HCT116 (cell line): ENCODE data around the gene TIPARP. TPM values are rescaled to one million over a fixed set of nuclear protein-coding genes. Genes with fewer than 3 reads are reported as not detected.

ENCODE experiments used
- ATAC-seq: fragments of 200-7000 bp; cut with Tn5 transposase; 2 replicates; pipeline ENCODE4 v1.9.1; 2020; ENCODE audit warnings: mild to moderate bottlenecking, moderate library complexity
- BruUV-seq: library from RNA; stranded (reverse); fragments of 400-500 nt; replicated peaks from 2 replicates; lab custom pipeline; 2021; lab: Mats Ljungman, UMichigan
- CTCF ChIA-PET: fragments of 300-600 bp; sonication (Branson Sonifier 250); formaldehyde crosslinking; loops from one replicate; lab custom pipeline; 2021; ENCODE audit warnings: antibody characterized with exemption; lab: Charles Lee
- POLR2A ChIA-PET: fragments of 300-600, 350-600 bp; sonication (Branson Sonifier 250); formaldehyde crosslinking; loops from one replicate; lab custom pipeline; 2021; ENCODE audit warnings: antibody characterized with exemption; lab: Charles Lee
- RAD21 ChIA-PET, 2 experiments: fragments of 300-600 bp; sonication (Branson Sonifier 250); formaldehyde crosslinking; loops; one replicate each; lab custom pipeline; 2023; ENCODE audit warnings: low total read pairs in 2 of 2; ENCODE audit not compliant: uncharacterized antibody in 2 of 2, unreplicated experiment in 2 of 2, low non-redundant PET in 1 of 2; lab: Charles Lee
- DNase-seq: peaks from one replicate; pipeline ENCODE4 v3.0.0-alpha.2; 2010; ENCODE audit warnings: low read depth, low spot score
- H2AFZ ChIP-seq: fragments of 200-600 bp; shearing (Covaris generic), sonication (generic); 2 replicates; pipeline ENCODE4 v1.6.1; 2017; ENCODE audit warnings: low read depth, mixed run types, mixed read lengths, antibody characterized with exemption, low read length; ENCODE audit not compliant: poor library complexity, severe bottlenecking
- H3K27ac ChIP-seq: 2 replicates; pipeline ENCODE4 v1.5.1; 2012; ENCODE audit warnings: low read depth, low read length
- H3K27me3 ChIP-seq: fragments of 200-600 bp; sonication (generic); 2 replicates; pipeline ENCODE4 v1.6.1; 2016; ENCODE audit warnings: mixed run types, low read length, mixed read lengths; ENCODE audit not compliant: insufficient read depth
- H3K36me3 ChIP-seq, 2 experiments: fragments of 200-500 bp in 1 of 2; fragments of 200-600 bp in 1 of 2; sonication (Bioruptor generic) in 1 of 2; sonication (generic) in 1 of 2; 2 replicates each; pipeline versions ENCODE4 v1.5.1 to v1.6.1; 2014 to 2016; ENCODE audit warnings: low read length in 2 of 2, inconsistent platforms in 1 of 2, mixed read lengths in 1 of 2, mixed run types in 1 of 2; ENCODE audit not compliant: insufficient read depth in 2 of 2, control insufficient read depth in 1 of 2
- H3K4me1 ChIP-seq, 2 experiments: fragments of 200-600 bp in 1 of 2; sonication (generic) in 1 of 2; 2 replicates each; pipeline versions ENCODE4 v1.5.1 to v1.6.1; 2012 to 2017; ENCODE audit warnings: low read length in 2 of 2, inconsistent platforms in 1 of 2, mild to moderate bottlenecking in 1 of 2, mixed read lengths in 1 of 2, mixed run types in 1 of 2, moderate library complexity in 1 of 2; ENCODE audit not compliant: insufficient read depth in 2 of 2, control insufficient read depth in 1 of 2
- H3K4me2 ChIP-seq: fragments of 200-600 bp; sonication (generic); 2 replicates; pipeline ENCODE4 v1.6.1; 2017; ENCODE audit warnings: mixed run types, low read length, mixed read lengths
- H3K4me3 ChIP-seq, 2 experiments: fragments of 200-600 bp in 1 of 2; sonication (generic) in 1 of 2; replicated peaks in 1 of 2; 2 replicates each; pipeline ENCODE4 v1.5.1; 2011 to 2016; ENCODE audit warnings: low read length in 2 of 2, control low read depth in 1 of 2, low read depth in 1 of 2, mild to moderate bottlenecking in 1 of 2, mixed read lengths in 1 of 2, mixed run types in 1 of 2
- H3K79me2 ChIP-seq: fragments of 200-600 bp; sonication (generic); 2 replicates; pipeline ENCODE4 v1.6.1; 2017; ENCODE audit warnings: mild to moderate bottlenecking, mixed run types, low read length, moderate library complexity, mixed read lengths; ENCODE audit not compliant: insufficient read depth
- H3K9ac ChIP-seq: fragments of 200-600 bp; sonication (generic); 2 replicates; pipeline ENCODE4 v1.6.1; 2016; ENCODE audit warnings: low read length, mixed read lengths
- H3K9me2 ChIP-seq: fragments of 200-600 bp; sonication (generic), shearing (Covaris generic); 2 replicates; pipeline ENCODE4 v1.6.1; 2017; ENCODE audit warnings: mixed run types, mild to moderate bottlenecking, moderate library complexity; ENCODE audit not compliant: insufficient read depth
- H3K9me3 ChIP-seq, 2 experiments: fragments of 200-500 bp in 1 of 2; fragments of 200-600 bp in 1 of 2; sonication (Bioruptor generic) in 1 of 2; sonication (generic) in 1 of 2; 2 replicates each; pipeline ENCODE4 v1.6.1; 2014 to 2017; ENCODE audit warnings: low read length in 2 of 2, mixed read lengths in 2 of 2, inconsistent platforms in 1 of 2, low read depth in 1 of 2, mild to moderate bottlenecking in 1 of 2, mixed run types in 1 of 2, moderate library complexity in 1 of 2; ENCODE audit not compliant: control insufficient read depth in 1 of 2, insufficient read depth in 1 of 2
- H4K20me1 ChIP-seq: fragments of 200-600 bp; sonication (generic), shearing (Covaris generic); 2 replicates; pipeline ENCODE4 v1.6.1; 2017; ENCODE audit warnings: mixed run types, mild to moderate bottlenecking, moderate library complexity; ENCODE audit not compliant: insufficient read depth
- ATF3 ChIP-seq: IDR thresholded peaks from 2 replicates; pipeline ENCODE4 v1.6.1; 2012
- CBX3 ChIP-seq: IDR thresholded peaks from 2 replicates; pipeline ENCODE4 v1.6.1; 2012; ENCODE audit warnings: low read depth
- ELF1 ChIP-seq: IDR thresholded peaks from 2 replicates; pipeline ENCODE4 v1.6.1; 2012; ENCODE audit warnings: low read depth, borderline replicate concordance
- EZH2phosphoT487 ChIP-seq: fragments of 200-600 bp; IDR thresholded peaks from 2 replicates; pipeline ENCODE4 v1.6.1; 2018; ENCODE audit warnings: antibody characterized with exemption, borderline replicate concordance
- JUND ChIP-seq: IDR thresholded peaks from 2 replicates; pipeline ENCODE4 v1.6.1; 2012
- MAX ChIP-seq: IDR thresholded peaks from 2 replicates; pipeline ENCODE4 v1.6.1; 2012
- RAD21 ChIP-seq: IDR thresholded peaks from 2 replicates; pipeline ENCODE4 v1.6.1; 2012; ENCODE audit warnings: low read depth, mild to moderate bottlenecking
- REST ChIP-seq: IDR thresholded peaks from 2 replicates; pipeline ENCODE4 v1.6.1; 2012; ENCODE audit warnings: low read depth
- SIN3A ChIP-seq: IDR thresholded peaks from 2 replicates; pipeline ENCODE4 v1.6.1; 2012; ENCODE audit warnings: low read depth
- SP1 ChIP-seq: IDR thresholded peaks from 2 replicates; pipeline ENCODE4 v1.6.1; 2012; ENCODE audit warnings: low read depth
- SRF ChIP-seq: IDR thresholded peaks from 2 replicates; pipeline ENCODE4 v1.6.1; 2012; ENCODE audit warnings: low read depth
- YY1 ChIP-seq: IDR thresholded peaks from 2 replicates; pipeline ENCODE4 v1.6.1; 2011; ENCODE audit warnings: low read length, low read depth, moderate library complexity, mild to moderate bottlenecking; ENCODE audit not compliant: insufficient replicate concordance; ENCODE audit errors: extremely low read depth
- ZBTB33 ChIP-seq: IDR thresholded peaks from 2 replicates; pipeline ENCODE4 v1.6.1; 2011; ENCODE audit warnings: mild to moderate bottlenecking, low read length, moderate library complexity; ENCODE audit not compliant: insufficient replicate concordance; ENCODE audit errors: extremely low read depth
- intact Hi-C: fragments of 100-400 bp; cut with micrococcal nuclease; formaldehyde crosslinking; loops from 2 replicates; pipeline ENCODE4 v1.10.0; 2022
- total RNA-seq: library from RNA; stranded (reverse); gene quantifications from one replicate; pipeline ENCODE4 v1.2.1, GENCODE V29; 2021; ENCODE audit not compliant: unreplicated experiment

TIPARP gene
- total RNA-seq, 1 experiment from 2014 or later: 51.3 TPM

GRCh38 chr3:156716105-156716862, 41.9 kb downstream of the TIPARP start:
- TF ChIP-seq ZBTB33 (no peak), SIN3A (no peak), CBX3 (no peak), JUND (no peak), ELF1 (no peak)
- BruUV-seq: no TSS peak
- DNase-seq (no peak), ATAC-seq (no peak)
- H3K27me3 ChIP-seq: no peaks in the 10 kb centered on the region
- H2AFZ ChIP-seq: no peak overlapping the region
- no peaks in the 10 kb centered on the region for H3K9me2 ChIP-seq
- ChIA-PET RAD21 (no interaction called here), POLR2A (no interaction called here), CTCF (no interaction called here)
- no peak overlapping the region for H3K9ac ChIP-seq
- H3K4me2 ChIP-seq: no peak overlapping the region
- H3K4me1 ChIP-seq: no peaks in the 10 kb centered on the region
- no peak overlapping the region for H3K27ac ChIP-seq
- H3K79me2 ChIP-seq: no peaks in the 10 kb centered on the region
- no peaks in the 10 kb centered on the region for H3K9me3 ChIP-seq
- intact Hi-C loops: no loop called here
- H3K4me3 ChIP-seq: no peak overlapping the region
- H4K20me1 ChIP-seq: no peaks in the 10 kb centered on the region
- peaks cover 0 to 4% of the 10 kb centered on the region in 2 experiments; a peak in 1 of 4 replicates for H3K36me3 ChIP-seq

- ATAC-seq (no peak), DNase-seq (no peak)
- Histone ChIP-seq H3K4me1 (no peaks in the 10 kb centered on the region), H3K36me3 (peaks cover 0 to 4% of the 10 kb centered on the region in 2 experiments; a peak in 2 of 4 replicates), H2AFZ (no peak overlapping the region), H3K27me3 (no peaks in the 10 kb centered on the region), H3K79me2 (no peaks in the 10 kb centered on the region), H4K20me1 (no peaks in the 10 kb centered on the region), H3K27ac (no peak overlapping the region), H3K9me3 (no peaks in the 10 kb centered on the region), H3K9me2 (no peaks in the 10 kb centered on the region), H3K4me2 (no peak overlapping the region), H3K4me3 (no peak overlapping the region), H3K9ac (no peak overlapping the region)
- BruUV-seq: no TSS peak
- RAD21 ChIA-PET: no interaction called here
- intact Hi-C loops: no loop called here
- POLR2A ChIA-PET: no interaction called here
- CTCF ChIA-PET: no interaction called here
- TF ChIP-seq SRF (no peak), EZH2phosphoT487 (no peak), YY1 (no peak), ATF3 (no peak), SP1 (no peak), MAX (no peak), RAD21 (no peak), REST (no peak)
Measured at GRCh38 chr3:156718622-156719306, 44.4 kb downstream of the TIPARP start.
